ENCODE data around the gene PRR14L.

Gene PRR14L

DNA sequence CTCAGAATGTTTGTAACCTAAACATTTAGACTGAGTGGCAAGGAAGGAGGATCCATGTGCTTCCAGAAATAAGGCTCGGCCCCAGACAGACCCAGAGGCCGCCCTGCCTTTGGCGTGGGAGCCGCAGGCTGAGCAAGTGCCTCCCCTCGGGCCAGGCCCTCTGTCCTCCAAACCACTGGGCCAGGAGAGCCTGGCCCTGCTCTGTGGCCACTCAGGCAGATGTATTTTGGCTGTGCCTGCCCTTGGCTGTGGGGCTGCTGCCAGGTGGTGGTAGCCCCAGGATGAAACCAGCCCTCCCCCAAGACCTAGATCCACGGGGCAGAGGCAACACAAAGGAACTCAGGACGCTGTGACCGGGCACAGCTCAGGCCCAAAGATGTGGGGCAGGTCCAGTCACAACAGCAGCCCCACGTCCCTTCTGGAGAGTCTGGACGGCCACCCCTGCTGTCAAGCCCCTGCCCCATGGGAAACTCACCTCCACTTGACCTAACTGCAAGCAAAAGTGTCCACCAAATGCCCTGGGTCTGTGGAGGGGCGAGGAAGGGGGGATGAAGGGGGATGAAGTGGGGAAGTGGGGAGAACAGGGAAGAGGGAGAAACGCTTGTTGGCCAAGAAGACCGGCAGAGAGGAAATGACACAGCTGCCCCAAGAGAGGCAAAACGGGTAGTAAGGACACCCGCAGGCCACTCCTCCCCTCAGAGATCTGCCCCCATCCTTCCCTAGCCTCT is 111.9 kb downstream of the PRR14L start:
- no peak for DNase-seq

GRCh38 chr22:31637447-31637890 is 112.5 kb downstream of the PRR14L start:
- no peak for DNase-seq

GRCh38 chr22:31635638-31636306 is 114.2 kb downstream of the PRR14L start:
- no peak for DNase-seq

DNA sequence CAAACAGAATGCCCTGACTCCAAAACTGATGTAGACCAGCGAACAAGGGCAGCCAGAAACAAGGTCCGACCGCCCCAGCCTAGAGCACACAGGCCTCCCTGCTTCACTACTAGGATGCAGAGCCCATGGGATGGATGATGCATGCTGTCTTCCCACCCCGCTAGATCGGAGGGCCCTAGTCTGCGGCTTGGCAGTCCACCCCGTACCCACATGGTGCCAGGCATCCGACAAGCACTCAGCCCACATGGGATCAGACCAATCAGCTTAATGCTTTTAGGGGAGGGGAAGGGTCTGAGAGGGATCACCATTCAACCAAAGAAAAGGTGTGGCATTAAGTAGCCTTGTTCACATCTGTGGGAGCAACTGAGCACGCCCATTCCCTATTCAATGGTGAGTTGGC is 118.5 kb downstream of the PRR14L start:
- no peak for DNase-seq

Measured in cortex of kidney (tissue), 1 donor.